ENCODE results near the gene PMS2.
"Not testable (repeated sequence)": the region's sequence is repeated elsewhere in the genome, so short reads cannot be mapped to it uniquely, and the experiment has no call there.

Gene PMS2, protein sequence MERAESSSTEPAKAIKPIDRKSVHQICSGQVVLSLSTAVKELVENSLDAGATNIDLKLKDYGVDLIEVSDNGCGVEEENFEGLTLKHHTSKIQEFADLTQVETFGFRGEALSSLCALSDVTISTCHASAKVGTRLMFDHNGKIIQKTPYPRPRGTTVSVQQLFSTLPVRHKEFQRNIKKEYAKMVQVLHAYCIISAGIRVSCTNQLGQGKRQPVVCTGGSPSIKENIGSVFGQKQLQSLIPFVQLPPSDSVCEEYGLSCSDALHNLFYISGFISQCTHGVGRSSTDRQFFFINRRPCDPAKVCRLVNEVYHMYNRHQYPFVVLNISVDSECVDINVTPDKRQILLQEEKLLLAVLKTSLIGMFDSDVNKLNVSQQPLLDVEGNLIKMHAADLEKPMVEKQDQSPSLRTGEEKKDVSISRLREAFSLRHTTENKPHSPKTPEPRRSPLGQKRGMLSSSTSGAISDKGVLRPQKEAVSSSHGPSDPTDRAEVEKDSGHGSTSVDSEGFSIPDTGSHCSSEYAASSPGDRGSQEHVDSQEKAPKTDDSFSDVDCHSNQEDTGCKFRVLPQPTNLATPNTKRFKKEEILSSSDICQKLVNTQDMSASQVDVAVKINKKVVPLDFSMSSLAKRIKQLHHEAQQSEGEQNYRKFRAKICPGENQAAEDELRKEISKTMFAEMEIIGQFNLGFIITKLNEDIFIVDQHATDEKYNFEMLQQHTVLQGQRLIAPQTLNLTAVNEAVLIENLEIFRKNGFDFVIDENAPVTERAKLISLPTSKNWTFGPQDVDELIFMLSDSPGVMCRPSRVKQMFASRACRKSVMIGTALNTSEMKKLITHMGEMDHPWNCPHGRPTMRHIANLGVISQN

DNA sequence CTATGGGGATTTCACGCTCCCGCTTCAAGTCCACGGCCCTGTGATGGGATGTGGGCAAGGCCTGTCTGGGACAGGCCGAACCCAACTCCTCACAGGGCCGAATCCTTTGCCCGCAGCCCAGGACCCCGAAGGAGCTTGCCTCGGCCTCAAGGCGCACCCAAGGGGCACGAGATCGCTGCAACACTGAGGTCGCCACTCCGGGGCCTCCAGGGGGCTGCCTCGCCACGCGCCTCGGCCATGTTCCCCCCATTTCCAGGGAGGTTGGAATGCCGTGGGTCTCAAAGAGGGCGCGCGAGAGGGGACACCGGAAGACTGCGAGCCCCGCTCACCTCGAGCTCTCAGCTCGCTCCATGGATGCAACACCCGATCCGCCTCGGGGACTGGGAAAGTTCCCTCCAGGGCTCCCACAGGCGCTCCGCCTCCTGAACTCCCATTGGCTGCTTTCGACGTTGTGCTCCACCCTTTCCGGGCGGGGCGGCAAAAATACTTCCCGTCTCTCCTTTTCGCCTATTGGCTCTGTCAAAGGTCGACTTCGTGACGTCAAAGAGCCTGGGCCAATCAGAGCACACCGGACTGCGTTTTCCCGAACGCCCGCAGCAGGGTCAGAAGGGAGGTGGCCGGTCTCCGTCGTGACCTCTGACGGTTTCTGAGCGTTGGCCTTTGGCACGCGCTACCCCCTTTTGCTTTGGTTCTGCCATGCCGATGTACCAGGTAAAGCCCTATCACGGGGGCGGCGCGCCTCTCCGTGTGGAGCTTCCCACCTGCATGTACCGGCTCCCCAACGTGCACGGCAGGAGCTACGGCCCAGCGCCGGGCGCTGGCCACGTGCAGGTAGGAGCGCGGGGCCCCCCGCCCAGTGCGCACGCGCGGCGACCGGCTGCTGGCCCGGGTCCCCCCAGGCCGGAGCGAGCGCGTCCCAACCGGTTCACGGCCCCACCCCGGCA lies at the start of gene PMS2, which contains the start of gene AIMP2:
PMS2 (minus strand) TSS at position 382 of the 944 bp plus-strand sequence; CDS start at position 352, 30 bp downstream.
AIMP2 (plus strand) TSS at position 605 of the 944 bp plus-strand sequence; CDS start at position 697, 92 bp downstream.
- peak; percentile 94 for FAIRE-seq

DNA sequence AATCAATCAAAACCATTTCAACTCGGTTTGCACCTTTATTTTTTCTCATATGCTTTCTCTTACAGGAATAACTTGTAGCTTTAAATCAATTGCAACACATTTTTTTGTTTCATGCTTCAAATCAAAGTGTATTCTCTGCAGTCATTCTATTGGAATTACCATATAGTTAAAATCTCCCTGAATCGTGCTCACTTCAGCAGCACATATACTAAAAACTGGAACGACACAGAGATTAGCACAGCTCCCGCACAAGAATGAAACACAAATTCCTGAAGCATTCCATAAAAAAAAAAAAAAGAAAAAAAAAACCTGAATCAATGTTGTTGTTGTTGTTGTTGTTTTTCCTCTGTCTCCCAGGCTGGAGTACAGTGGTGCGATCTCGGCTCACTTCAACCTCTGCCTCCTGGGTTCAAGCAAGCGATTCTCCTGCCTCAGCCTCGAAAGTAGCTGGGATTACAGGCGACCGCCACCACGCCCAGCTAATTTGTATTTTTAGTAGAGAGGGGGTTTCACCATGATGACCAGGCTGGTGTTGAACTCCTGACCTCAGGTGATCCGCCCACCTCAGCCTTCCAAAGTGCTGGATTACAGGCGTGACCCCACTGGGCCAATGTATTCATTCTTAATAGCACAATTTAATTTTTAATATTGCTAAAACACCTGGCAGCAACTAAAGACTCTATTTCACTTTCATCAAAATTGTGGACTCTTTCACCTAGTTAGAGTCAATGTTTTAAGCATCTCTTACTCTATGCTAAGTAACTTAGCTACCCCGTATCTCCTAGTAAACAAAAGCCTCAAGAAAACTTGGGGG lies 48.7 kb upstream of the PMS2 start:
- no peak for FAIRE-seq

DNA sequence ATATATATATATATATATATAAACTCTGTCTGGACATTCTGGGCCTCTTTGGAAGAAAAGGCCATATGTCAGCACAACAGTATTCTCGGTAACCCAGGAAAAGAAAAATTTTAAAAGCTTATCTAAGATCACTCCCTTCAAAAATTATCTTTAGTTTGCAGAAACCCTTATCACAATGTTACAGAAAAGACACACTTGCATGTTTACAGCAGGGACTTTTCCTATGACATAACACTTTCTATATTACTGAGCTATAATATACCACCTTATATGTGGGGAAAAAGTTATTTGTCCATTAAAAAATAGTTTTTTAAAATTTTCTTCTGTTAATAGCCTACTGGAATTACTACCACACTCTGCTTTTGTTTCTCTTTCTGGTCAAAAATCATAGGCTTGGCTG lies 47.8 kb upstream of the PMS2 start:
- no peak for FAIRE-seq

DNA sequence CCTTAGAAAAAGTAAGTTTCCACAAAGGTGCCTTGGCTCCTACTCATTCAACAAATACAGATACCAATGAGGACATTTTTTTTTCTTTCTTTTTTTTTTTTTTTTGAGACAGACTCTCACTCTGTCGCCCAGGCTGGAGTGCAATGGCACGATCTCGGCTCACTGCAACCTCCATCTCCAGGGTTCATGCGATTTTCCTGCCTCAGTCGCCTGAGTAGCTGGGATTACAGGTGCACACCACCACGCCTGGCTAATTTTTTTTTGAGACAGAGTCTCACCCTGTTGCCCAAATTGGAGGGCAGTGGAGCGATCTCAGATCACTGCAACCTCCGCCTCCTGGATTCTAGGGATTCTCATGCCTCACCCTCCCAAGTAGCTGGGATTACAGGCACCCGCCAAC lies 42.3 kb upstream of the PMS2 start:
- not testable (repeated sequence) for FAIRE-seq

DNA sequence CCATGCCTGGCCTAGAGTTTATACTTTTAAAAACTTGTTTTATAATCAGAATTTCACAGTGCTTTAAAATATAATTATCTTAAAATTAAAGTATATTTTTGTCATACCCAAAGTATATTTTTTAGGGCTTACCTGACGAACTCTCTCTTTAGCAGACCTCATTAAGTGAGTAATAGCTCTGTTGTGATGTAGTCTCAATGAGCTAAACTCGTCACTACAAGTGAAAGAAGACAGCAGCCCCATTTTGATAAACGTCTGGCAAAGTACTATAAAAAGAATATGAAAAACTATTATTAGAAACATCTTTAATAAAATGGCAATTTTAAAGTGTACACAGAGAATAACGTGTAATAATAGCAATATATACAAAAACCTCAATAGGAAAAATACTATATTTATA lies 40.9 kb upstream of the PMS2 start:
- no peak for FAIRE-seq

DNA sequence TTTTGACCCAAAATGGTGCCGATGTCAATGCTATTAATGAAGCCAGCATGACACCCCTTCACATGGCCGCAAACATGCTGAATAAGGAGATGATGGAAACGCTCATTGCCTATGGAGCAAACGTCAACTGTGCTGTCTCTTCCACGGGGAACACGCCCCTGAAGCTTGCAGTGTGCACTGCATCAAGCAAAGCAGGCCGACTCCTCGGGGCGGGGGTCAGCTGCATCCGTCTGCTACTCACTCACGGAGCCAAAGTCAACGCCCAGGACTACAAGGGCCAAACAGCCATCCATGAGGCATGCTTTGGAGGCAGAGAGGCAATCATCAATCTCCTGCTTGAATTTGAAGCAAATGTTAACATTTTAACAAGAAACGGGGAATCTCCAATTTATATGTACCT lies 26.8 kb upstream of the PMS2 start:
- no peak for FAIRE-seq

DNA sequence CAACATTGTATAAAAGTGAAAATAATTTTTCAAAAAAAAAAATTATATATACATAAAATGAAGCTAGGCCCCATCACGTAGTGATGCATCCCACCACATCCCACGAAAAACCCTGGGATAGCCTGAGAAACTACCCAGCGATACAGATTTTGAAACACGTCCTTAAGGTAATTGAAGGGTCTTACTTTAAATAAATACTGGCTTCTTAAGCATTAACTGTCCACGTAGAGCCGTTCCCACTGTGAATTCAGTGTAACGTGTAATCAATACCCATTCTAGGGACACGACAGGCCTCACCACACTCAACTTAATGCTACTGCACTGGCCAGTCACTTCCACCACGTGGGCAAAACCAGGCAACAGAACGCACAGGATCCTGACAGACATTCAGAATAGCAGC lies 26.3 kb upstream of the PMS2 start:
- no peak for FAIRE-seq

DNA sequence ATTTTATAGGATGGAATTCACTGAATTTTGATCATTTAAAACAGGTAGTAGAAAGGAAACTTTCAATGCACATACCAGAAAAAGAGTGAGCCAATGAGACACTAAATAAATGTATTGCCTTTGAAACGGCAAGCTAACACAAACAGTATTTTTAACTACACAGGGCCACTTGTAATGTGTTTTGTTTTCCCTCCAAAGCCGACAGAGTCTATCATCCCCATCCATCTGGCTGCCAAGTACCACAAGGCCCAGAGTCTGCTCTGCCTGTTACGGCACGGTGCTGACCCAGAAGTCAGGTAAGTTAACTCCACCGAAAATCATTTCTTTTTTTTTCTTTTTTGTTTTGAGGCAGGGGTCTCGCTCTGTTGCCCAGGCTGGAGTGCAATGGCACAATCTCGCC lies 23.8 kb upstream of the PMS2 start:
- FAIRE-seq, result no peak

DNA sequence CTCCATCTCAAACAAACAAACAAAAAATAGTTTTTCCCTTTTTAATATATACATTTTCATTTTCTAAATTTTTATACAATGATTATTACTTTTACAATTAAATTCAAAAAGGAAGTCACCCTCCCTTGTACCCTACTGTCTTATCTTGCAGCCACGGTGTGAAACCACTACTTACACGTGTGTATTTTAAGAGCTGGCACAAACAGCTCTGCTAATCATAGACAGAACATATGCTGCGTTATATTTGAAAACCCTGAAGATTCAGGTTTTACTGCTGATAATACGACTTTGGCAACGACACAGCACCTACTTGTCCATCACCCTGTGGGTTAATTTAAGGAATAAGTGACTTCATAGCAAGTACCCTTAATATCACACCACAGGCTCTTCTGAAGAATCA lies 23.3 kb upstream of the PMS2 start:
- FAIRE-seq, result no peak

DNA sequence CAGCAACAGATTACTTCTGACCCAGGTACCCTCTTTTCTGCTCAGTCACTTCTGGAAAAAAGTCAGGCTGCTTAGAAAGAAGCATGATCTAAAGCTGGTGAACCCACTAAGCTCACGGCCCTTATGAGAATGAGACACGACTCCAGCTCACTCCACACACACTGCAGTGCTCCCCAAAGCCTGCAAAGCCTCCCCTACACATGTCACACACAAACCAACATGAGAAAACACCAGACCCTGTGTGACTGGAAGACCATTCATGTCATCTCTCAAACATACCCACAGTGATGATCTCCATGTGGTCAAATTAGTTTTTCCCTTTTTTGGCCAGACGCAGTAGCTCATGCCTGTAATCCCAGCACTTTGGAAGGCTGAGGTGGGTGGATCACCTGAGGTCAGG lies 22.7 kb upstream of the PMS2 start:
- FAIRE-seq, result no peak

DNA sequence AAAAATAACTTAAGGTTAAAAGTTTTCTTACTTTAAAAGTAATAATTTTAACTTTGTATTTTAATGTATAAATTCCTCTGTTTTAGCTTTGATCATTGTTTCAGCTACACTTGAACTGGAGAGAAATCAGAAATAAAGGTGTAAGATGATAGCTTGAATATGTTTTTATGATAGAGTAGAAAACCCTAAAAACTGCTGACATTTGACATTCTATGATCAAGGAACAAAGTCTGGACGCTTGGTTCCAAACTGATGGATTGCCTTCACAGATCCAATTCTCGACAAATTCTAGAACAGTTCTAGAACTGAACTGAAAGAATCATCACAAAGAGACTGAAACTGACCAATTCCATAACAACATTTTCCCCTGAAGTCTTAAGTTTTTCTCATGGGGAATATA lies 22.1 kb upstream of the PMS2 start, which contains the start of gene ANKRD61:
ANKRD61 (plus strand) TSS at position 389 of the 400 bp plus-strand sequence; CDS start at position 389, 0 bp downstream.
- FAIRE-seq, result no peak

DNA sequence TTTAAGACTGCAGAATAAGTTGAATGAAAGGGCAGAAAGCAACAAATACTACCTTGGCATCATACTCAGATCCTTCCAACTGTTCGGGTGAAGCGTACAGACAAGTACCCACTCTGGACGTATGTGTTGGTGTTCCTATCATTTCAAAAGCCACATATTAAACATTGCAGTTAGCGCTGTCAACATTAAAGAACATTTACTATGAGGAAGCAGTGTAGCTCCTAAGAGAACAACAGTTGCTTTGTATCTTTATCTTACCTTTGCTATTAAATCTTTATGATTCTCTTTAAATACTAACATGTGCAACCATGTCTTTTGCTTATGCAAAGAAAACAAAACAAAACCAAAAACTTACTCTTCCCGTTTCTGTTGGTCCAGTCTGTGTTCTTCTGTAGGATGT lies 19.7 kb upstream of the PMS2 start:
- FAIRE-seq, result no peak

DNA sequence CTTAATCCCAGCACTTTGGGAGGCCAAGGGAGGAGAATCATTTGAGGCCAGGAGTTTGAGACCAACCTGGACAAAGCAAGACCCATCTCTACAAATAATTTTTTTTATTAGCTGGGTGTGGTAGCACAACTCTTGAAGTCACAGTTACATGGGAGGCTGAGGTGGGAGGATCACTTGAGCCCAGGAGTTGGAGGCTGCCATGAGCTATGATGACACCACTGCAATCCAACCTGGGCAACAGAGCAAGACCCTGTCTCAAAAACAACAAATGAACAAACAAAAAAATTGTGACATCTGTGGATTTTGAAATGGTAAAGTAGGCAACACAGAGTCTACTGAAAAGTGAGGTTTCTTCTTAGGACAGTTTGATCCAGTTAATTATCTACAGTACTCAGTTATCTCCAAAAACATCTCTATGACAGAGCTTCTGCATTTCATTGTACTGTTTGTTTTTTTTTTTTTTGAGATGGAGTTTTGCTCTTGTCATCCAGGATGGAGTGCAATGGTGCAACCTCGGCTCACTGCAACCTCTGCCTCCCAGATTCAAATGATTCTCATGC lies 19.0 kb upstream of the PMS2 start:
- FAIRE-seq, result no peak

DNA sequence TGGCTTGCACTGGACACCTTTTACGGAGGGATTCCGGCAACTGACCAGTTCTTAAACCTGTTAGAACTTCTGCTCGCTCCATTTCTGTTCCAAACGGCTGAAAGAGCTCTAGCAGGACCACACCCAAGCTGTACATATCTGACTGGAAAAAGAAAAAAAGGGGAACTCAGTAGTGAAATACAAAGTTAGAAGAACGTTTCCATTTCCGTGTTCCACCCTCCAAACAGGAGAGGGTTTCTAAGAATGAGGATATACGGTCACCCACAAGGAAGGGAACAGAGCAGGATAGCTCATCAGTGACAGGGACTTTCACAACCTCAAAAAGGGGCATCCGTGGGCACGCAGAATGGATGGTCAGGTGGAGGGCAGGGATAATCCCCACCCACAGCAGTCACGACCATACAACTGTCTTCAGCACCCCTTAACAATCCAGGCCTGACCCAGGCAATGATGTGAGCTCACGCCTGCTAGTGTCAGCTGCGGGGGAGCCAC lies 18.0 kb upstream of the PMS2 start:
- FAIRE-seq, result no peak

DNA sequence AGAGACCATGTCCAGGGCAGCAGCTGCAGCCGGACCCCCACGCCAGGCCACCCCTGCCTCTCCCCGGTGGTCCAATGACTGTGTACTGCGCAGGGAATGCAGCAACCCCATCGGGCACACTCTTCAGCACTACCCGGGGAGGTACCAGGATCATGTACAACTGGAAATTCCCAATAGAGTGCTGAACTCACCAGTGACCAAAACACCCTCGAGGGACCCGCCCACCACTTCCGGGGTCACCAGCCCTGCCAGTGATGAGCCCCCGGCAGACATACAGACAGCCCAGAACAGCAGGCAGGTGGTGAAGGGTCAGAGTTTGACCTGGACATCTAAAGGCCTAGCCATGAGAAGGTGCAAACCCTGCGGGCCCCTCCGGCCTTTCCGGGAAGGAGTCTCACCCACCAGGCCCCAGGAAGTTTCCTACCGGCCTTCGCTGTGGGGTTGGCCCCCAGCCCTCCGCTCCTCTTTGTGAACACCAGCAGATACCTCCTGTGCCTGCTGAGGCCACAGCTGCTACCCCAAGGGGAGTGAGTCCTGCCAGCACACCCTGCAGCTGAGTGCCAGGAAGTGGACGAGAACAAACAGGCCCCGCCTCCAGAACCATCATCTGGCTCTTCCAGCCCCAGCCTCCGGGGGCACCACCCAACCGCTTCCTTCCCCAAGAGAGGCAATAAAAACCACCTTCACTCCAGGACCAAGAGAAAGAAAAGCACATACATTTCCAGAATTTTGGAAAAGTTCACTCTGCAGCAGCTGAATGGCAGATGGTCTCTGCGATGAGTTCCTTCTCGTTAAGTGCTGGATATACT lies 17.4 kb upstream of the PMS2 start:
- no peak for FAIRE-seq

DNA sequence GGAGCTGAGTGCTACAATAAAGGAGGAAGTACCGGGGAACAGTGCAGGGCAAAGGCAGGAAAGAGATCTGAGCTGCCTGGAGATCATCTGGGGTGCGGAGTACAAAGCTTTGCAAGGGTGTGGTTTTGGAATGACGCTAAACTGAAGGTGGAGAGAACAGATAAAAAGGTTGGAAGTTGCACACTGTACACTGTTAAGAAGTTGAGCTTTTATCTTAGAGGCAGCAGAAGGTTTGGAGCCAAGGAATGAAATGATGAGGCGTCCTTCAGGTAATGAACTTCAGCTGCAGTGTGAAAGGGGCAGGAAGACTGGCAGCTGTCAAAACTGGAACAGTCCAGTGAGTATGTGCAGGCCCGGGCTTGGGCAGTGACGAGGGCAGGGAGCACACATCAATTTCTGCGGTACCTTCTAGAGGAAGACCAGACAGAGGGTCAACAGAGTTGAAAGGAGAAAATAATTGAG lies 15.2 kb upstream of the PMS2 start:
- no peak for FAIRE-seq

DNA sequence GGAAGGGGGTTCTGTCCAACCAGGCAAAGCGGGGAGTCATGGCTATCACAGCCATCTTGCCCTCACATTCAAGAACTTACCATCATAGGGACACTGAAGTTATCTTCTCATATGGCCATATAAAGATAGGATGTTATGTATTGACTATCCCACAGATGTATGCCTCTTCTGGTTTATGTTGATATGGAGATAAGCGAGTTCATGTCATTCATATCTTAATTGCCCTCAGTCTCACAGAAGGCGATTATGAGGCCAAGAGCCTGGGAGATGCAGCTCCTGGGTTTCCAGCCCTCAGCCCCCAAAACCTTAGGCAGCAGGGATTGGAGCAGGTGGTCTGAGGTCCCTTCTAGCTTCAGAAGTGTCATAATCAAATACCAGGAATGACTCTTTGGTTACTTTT lies 13.9 kb upstream of the PMS2 start:
- no peak for FAIRE-seq

DNA sequence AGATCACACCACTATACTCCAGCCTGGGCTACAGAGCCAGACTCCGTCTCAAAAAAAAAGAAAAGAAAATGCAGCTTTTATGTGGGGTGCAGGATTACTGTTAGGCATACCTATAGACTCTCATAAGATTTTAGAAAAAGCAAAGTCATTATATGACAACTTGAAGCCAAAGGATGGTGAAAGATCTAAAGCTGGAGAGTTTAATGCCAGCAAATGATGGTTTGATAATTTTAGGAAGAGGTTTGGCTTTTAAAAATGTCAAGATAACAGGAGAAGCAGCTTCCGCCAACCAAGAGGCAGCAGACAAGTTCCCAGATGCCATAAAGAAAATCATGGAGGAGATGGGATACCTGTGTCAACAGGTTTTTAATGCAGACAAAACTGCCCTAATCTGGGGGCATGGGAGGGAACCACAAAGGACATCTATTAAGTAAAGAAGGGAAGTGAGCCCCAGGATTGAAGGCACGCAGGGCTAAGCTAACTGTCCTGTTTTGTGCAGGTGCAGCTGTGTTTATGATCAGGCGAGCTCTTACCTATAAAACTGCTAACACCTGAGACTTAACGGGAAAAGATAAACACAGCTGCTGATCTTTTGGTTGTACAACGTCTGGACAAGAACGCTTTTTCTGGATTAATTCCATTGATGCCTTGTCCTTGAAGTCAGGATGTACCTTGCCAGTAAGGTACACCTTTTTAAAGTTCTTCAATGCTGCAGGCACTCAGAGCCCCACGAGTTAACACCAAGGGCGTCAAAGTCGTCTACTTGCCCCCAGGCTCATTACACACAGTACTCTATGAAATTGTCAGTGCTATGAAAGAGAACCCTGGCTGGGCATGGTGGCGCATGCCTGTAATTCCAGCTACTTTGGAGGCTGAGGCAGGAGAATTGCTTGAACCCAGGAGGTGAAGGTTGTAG lies 11.8 kb upstream of the PMS2 start:
- FAIRE-seq, result no peak

DNA sequence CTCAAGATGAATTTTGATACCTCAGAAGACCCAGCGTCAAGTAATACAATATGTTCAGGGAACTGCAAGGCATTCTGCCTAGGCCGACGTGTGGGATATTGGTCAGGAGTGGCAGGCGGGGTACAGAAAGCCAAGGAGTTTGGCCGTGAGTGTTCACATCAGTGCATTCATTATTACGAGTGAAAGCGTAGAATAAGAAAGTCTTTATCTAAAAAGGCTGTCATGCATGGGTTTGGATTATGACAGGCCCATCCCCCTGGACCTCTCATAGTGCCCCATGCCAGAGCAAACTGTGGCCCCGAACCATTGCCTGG lies 7.8 kb upstream of the PMS2 start:
- no peak for FAIRE-seq

All from endometrium (tissue), 2 donors.